ENCODE data around the gene GALNT14. TPM values are rescaled to one million over a fixed set of nuclear protein-coding genes. Genes with fewer than 3 reads are reported as not detected.

Gene GALNT14
- total RNA-seq, 1 donor from 2014 or later = 0.20 TPM

- intact Hi-C loops (cut with micrococcal nuclease) = no loop called here
These were observed 121.6 kb downstream of the GALNT14 start for GRCh38 chr2:31016648-31017047.

GRCh38 chr2:31014516-31014915 lies 123.7 kb downstream of the GALNT14 start:
- intact Hi-C loops (cut with micrococcal nuclease) = no loop called here

- intact Hi-C loops (cut with micrococcal nuclease) = no loop called here
These were observed 124.9 kb downstream of the GALNT14 start for GRCh38 chr2:31013301-31013700.

- intact Hi-C loops (cut with micrococcal nuclease) = no loop called here
These were observed 125.8 kb downstream of the GALNT14 start for GRCh38 chr2:31012406-31012805.

GRCh38 chr2:31011587-31011986 lies 126.7 kb downstream of the GALNT14 start:
- intact Hi-C loops (cut with micrococcal nuclease) = no loop called here

- intact Hi-C loops (cut with micrococcal nuclease) = no loop called here
These were observed 129.6 kb downstream of the GALNT14 start for GRCh38 chr2:31008561-31009114.

GRCh38 chr2:31004257-31004656 lies 134.0 kb downstream of the GALNT14 start:
- intact Hi-C loops (cut with micrococcal nuclease) = no loop called here

GRCh38 chr2:31003749-31004148 lies 134.5 kb downstream of the GALNT14 start:
- intact Hi-C loops (cut with micrococcal nuclease) = no loop called here

- intact Hi-C loops (cut with micrococcal nuclease) = no loop called here
These were observed 135.6 kb downstream of the GALNT14 start for GRCh38 chr2:31002537-31003150.

- intact Hi-C loops (cut with micrococcal nuclease) = no loop called here
These were observed 137.3 kb downstream of the GALNT14 start for GRCh38 chr2:31000970-31001369.

- intact Hi-C loops (cut with micrococcal nuclease) = no loop called here
These were observed 139.6 kb downstream of the GALNT14 start for GRCh38 chr2:30998672-30999071.

GRCh38 chr2:30997979-30998378 lies 140.3 kb downstream of the GALNT14 start:
- intact Hi-C loops (cut with micrococcal nuclease) = no loop called here

- intact Hi-C loops (cut with micrococcal nuclease) = no loop called here
These were observed 143.8 kb downstream of the GALNT14 start for GRCh38 chr2:30994227-30995056.

- intact Hi-C loops (cut with micrococcal nuclease) = no loop called here
These were observed 145.5 kb downstream of the GALNT14 start for GRCh38 chr2:30992781-30993180.

- intact Hi-C loops (cut with micrococcal nuclease) = no loop called here
These were observed 147.6 kb downstream of the GALNT14 start for GRCh38 chr2:30990671-30991070.

- intact Hi-C loops (cut with micrococcal nuclease) = no loop called here
These were observed 148.1 kb downstream of the GALNT14 start for GRCh38 chr2:30990176-30990575.

- intact Hi-C loops (cut with micrococcal nuclease) = no loop called here
These were observed 148.5 kb downstream of the GALNT14 start for GRCh38 chr2:30989746-30990145.

- intact Hi-C loops (cut with micrococcal nuclease) = no loop called here
These were observed 150.7 kb downstream of the GALNT14 start for GRCh38 chr2:30987566-30987965.

- intact Hi-C loops (cut with micrococcal nuclease) = no loop called here
These were observed 152.0 kb downstream of the GALNT14 start for GRCh38 chr2:30986231-30986580.

- intact Hi-C loops (cut with micrococcal nuclease) = no loop called here
These were observed 152.6 kb downstream of the GALNT14 start for GRCh38 chr2:30985493-30986230.

- intact Hi-C loops (cut with micrococcal nuclease) = no loop called here
These were observed 154.1 kb downstream of the GALNT14 start for GRCh38 chr2:30984148-30984547.

GRCh38 chr2:30981510-30981909 lies 156.7 kb downstream of the GALNT14 start:
- intact Hi-C loops (cut with micrococcal nuclease) = no loop called here

Data from T-helper 2 cell treated with Interferon-gamma antibody and Interleukin-4, amounts not matched to agents 100 ng/mL and 5 ng/mL, for 36 hours (primary cell).